ENCODE measurements around the gene TWIST2. TPM values are rescaled to one million over a fixed set of nuclear protein-coding genes. Genes with fewer than 3 reads are reported as not detected.
A peak's percentile ranks its signal among the peaks of the same experiment; 100 is the strongest.

The TWIST2 gene
- polyA plus RNA-seq, 3 donors = 0.43 to 0.49 (median 0.43) TPM

DNA sequence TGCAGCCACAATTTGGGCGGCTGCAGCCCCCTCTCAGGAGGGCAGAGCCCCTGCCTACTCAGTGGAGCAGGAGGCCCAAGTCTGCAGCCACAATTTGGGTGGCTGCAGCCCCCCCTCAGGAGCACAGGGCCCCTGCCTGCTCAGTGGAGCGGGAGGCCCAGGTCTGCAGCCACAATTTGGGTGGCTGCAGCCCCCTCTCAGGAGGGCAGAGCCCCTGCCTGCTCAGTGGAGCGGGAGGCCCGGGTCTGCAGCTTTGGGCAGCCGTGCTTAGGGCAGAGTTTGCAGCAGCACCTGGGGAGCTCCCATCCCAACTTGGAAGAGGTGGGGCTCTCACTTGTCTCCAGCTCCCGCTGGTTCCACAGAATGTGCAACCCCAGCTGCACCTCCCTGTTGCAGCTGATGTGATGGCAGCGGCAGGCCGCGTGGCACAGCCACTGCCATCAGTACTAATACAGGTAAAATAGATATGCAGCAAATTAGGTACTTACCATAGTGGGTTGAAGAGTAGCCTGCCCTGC, 99.4 kb downstream of the TWIST2 start:
- no peak overlapping the region for H3K4me2 ChIP-seq (replicated peaks; ENCODE audit: extremely low read depth, low read length, poor library complexity, severe bottlenecking)
- H3K4me3 ChIP-seq (replicated peaks in 1 of 3; ENCODE audit: low read depth in 2 of 3, low read length in 3 of 3) = peak overlapping the region in 1 of 3 experiments; percentile 39
- no peak overlapping the region for H3K9ac ChIP-seq (ENCODE audit: insufficient read depth, low read length, poor library complexity, severe bottlenecking)
- H3K36me3 ChIP-seq (replicated peaks in 1 of 2; ENCODE audit: control insufficient read depth in 1 of 2, insufficient read depth in 2 of 2, low read length in 2 of 2) = no peaks in the 10 kb centered on the region
- no peak overlapping the region for H2AFZ ChIP-seq (ENCODE audit: insufficient read depth, low read depth, low read length, poor library complexity, severe bottlenecking)
- peaks cover 21 to 22% of the 10 kb centered on the region in 2 donors for H3K4me1 ChIP-seq (ENCODE audit: control insufficient read depth in 1 of 2, insufficient read depth in 2 of 2, low read length in 2 of 2)
- H3K27ac Mint-ChIP-seq = peak overlapping the region in 1 of 7 donors; percentile 45
- peaks cover 2 to 38% of the 10 kb centered on the region in 2 donors for H3K27me3 ChIP-seq (ENCODE audit: control insufficient read depth in 2 of 2, insufficient read depth in 2 of 2, low read length in 2 of 2)
- H3K27me3 Mint-ChIP-seq (ENCODE audit: low read depth in 3 of 3) = peaks cover 29 to 35% (median 33%) of the 10 kb centered on the region in 3 donors
- no peaks in the 10 kb centered on the region for H4K20me1 ChIP-seq (ENCODE audit: insufficient read depth, low read length)
- H3K4me3 Mint-ChIP-seq = no peak overlapping the region
- TF ChIP-seq, protein P1, sequence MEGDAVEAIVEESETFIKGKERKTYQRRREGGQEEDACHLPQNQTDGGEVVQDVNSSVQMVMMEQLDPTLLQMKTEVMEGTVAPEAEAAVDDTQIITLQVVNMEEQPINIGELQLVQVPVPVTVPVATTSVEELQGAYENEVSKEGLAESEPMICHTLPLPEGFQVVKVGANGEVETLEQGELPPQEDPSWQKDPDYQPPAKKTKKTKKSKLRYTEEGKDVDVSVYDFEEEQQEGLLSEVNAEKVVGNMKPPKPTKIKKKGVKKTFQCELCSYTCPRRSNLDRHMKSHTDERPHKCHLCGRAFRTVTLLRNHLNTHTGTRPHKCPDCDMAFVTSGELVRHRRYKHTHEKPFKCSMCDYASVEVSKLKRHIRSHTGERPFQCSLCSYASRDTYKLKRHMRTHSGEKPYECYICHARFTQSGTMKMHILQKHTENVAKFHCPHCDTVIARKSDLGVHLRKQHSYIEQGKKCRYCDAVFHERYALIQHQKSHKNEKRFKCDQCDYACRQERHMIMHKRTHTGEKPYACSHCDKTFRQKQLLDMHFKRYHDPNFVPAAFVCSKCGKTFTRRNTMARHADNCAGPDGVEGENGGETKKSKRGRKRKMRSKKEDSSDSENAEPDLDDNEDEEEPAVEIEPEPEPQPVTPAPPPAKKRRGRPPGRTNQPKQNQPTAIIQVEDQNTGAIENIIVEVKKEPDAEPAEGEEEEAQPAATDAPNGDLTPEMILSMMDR (IDR thresholded peaks at IDR 0.05) = no peak
- H3K36me3 Mint-ChIP-seq = no peaks in the 10 kb centered on the region
- H3K79me2 ChIP-seq (ENCODE audit: insufficient read depth, low read length) = no peaks in the 10 kb centered on the region
- peaks cover 0 to 18% of the 10 kb centered on the region in 2 donors for H3K9me3 ChIP-seq (replicated peaks in 1 of 2; ENCODE audit: control insufficient read depth in 1 of 2, insufficient read depth in 1 of 2, low read length in 2 of 2)
- 95% methylated on average over 6 of the region's 9 CpGs for WGBS (ENCODE audit: insufficient coverage)
- intact Hi-C loops (cut with micrococcal nuclease) = no loop called here
- no peak overlapping the region for H3K27ac ChIP-seq (ENCODE audit: low read depth in 1 of 2, low read length in 2 of 2)
- peaks cover 0 to 14% (median 8%) of the 10 kb centered on the region in 7 donors for H3K9me3 Mint-ChIP-seq
- no peak for DNase-seq
- H3K4me1 Mint-ChIP-seq = peaks cover 17% of the 10 kb centered on the region

DNA sequence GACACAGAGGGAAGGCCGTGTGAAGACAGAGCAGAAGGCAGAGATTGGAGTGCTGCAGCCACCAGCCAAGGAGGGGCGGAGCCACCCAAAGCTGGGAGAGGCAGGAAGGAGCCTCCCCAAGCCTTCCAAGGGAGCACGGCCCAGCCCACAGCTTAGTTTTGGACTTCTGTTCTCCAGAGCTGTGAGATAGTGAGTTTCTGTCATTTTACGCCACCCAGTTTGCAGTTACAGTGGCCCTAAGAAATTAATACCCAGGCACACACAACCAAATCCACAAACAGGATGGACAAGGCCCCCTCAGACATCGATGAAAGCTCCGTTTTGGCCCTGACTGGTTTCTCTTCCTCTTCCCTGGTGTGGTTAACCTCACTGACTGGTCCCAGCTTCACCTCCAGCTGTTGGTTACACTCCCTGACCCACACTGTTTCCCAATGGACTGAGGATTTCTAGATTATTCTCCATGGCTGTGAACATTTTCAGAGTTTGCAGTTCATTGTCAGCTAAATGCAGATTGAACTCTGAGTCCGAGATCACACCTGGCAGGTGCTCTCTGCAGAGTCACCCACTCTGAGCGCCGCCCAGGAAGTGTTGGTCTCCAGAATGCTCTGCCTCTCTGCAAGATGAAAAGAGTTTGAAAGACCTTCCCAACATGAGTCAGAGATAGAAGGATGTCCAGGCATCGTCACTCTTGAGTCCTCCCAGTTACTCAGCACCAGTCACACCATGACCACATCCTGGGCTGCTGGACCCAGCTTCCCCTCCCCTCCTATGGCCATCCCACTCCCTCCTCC, 100.2 kb downstream of the TWIST2 start:
- Mint-ChIP-seq H3K27me3 (ENCODE audit: low read depth in 3 of 3) (peaks cover 24 to 37% (median 32%) of the 10 kb centered on the region in 3 donors), H3K9me3 (peaks cover 0 to 14% (median 8%) of the 10 kb centered on the region in 7 donors), H3K27ac (peak overlapping the region in 6 of 7 donors; percentile 12 to 74 (median 53)), H3K4me1 (peaks cover 17% of the 10 kb centered on the region), H3K4me3 (peak overlapping the region; percentile 47 to 75), H3K36me3 (no peaks in the 10 kb centered on the region)
- H3K27ac ChIP-seq (ENCODE audit: low read depth in 1 of 2, low read length in 2 of 2) = no peak overlapping the region
- no peaks in the 10 kb centered on the region for H4K20me1 ChIP-seq (ENCODE audit: insufficient read depth, low read length)
- H3K36me3 ChIP-seq (replicated peaks in 1 of 2; ENCODE audit: control insufficient read depth in 1 of 2, insufficient read depth in 2 of 2, low read length in 2 of 2) = no peaks in the 10 kb centered on the region
- peak; percentile 27 to 50 (median 31) for DNase-seq
- intact Hi-C loops (cut with micrococcal nuclease) = no loop called here
- peaks cover 0 to 18% of the 10 kb centered on the region in 2 donors for H3K9me3 ChIP-seq (replicated peaks in 1 of 2; ENCODE audit: control insufficient read depth in 1 of 2, insufficient read depth in 1 of 2, low read length in 2 of 2)
- no peak overlapping the region for H3K9ac ChIP-seq (ENCODE audit: insufficient read depth, low read length, poor library complexity, severe bottlenecking)
- 37% methylated on average over 7 of the region's 10 CpGs for WGBS (ENCODE audit: insufficient coverage)
- no peaks in the 10 kb centered on the region for H3K79me2 ChIP-seq (ENCODE audit: insufficient read depth, low read length)
- H3K27me3 ChIP-seq (ENCODE audit: control insufficient read depth in 2 of 2, insufficient read depth in 2 of 2, low read length in 2 of 2) = peaks cover 3 to 44% of the 10 kb centered on the region in 2 donors
- TF ChIP-seq, protein P1 (IDR thresholded peaks at IDR 0.05) = no peak
- H3K4me2 ChIP-seq (replicated peaks; ENCODE audit: extremely low read depth, low read length, poor library complexity, severe bottlenecking) = peak overlapping the region; percentile 52
- peak overlapping the region in 1 of 3 experiments; percentile 39 for H3K4me3 ChIP-seq (replicated peaks in 1 of 3; ENCODE audit: low read depth in 2 of 3, low read length in 3 of 3)
- H2AFZ ChIP-seq (ENCODE audit: insufficient read depth, low read depth, low read length, poor library complexity, severe bottlenecking) = peak overlapping the region; percentile 37
- H3K4me1 ChIP-seq (ENCODE audit: control insufficient read depth in 1 of 2, insufficient read depth in 2 of 2, low read length in 2 of 2) = peaks cover 21 to 22% of the 10 kb centered on the region in 2 donors

Data from CD14-positive monocyte (primary cell).